Breast epithelium (tissue), 4 donors: ENCODE measurements around the gene MPPED2. TPM values are rescaled to one million over a fixed set of nuclear protein-coding genes. Genes with fewer than 3 reads are reported as not detected.

Experiments
- DNase-seq, 2 donors: peaks; one replicate each; pipeline ENCODE4 v3.0.0-alpha.2; 2019; ENCODE audit warnings: low spot score in 2 of 2
- H3K27ac ChIP-seq, 2 donors: fragments of 200-600 bp; sonication (generic) in 1 of 2; one replicate each; pipeline ENCODE4 v1.5.1; 2016 to 2019; ENCODE audit warnings: mild to moderate bottlenecking in 1 of 2
- H3K27me3 ChIP-seq, 2 donors: fragments of 200-600 bp; sonication (generic) in 1 of 2; one replicate each; pipeline versions ENCODE4 v1.5.1 to v1.6.0; 2017 to 2019; ENCODE audit warnings: control low read depth in 1 of 2, mild to moderate bottlenecking in 1 of 2
- H3K36me3 ChIP-seq: fragments of 200-600 bp; one replicate; pipeline ENCODE4 v1.5.1; 2019
- H3K4me1 ChIP-seq, 2 donors: fragments of 200-600 bp; sonication (generic); one replicate each; pipeline ENCODE4 v1.5.1; 2016 to 2019; ENCODE audit warnings: control low read depth in 1 of 2
- H3K4me3 ChIP-seq, 3 donors: fragments of 200-600 bp; sonication (generic); 1 replicate in 2 of 3; 2 replicates in 1 of 3; pipeline ENCODE4 v1.5.1; 2016 to 2019; ENCODE audit warnings: mild to moderate bottlenecking in 3 of 3, moderate library complexity in 2 of 3
- H3K9me3 ChIP-seq, 2 donors: fragments of 200-600 bp; sonication (generic) in 1 of 2; one replicate each; pipeline ENCODE4 v1.5.1; 2016 to 2019; ENCODE audit warnings: control low read depth in 1 of 2
- CTCF ChIP-seq, 3 donors: fragments of 450-650 bp; IDR thresholded peaks; one replicate each; pipeline ENCODE4 v1.5.1; 2016 to 2017; ENCODE audit warnings: antibody characterized with exemption in 3 of 3, mild to moderate bottlenecking in 3 of 3, moderate library complexity in 3 of 3
- POLR2A ChIP-seq: fragments of 450-650 bp; IDR thresholded peaks from one replicate; pipeline ENCODE4 v1.6.1; 2016; ENCODE audit warnings: antibody characterized with exemption, mild to moderate bottlenecking, moderate library complexity
- POLR2AphosphoS5 ChIP-seq, 3 donors: sonication (generic); formaldehyde crosslinking; IDR thresholded peaks; one replicate each; pipeline ENCODE4 v1.6.1; 2017; ENCODE audit warnings: antibody characterized with exemption in 3 of 3
- intact Hi-C: fragments of 100-400 bp; cut with DNase I; formaldehyde crosslinking; loops from one replicate; pipeline ENCODE4 v1.15.1; 2023; ENCODE audit warnings: low total_unique reads
- total RNA-seq, 3 donors: library from RNA; depleted of rRNA; stranded (reverse); fragments of >200 nt; gene quantifications; one replicate each; pipeline ENCODE4 v1.1.0, GENCODE V29; 2016

Gene MPPED2
- total RNA-seq, 3 donors from 2014 or later = 8.5 to 22.7 (median 9.8) TPM

GRCh38 chr11:30533445-30533947 lies 52.7 kb downstream of the MPPED2 start:
- Histone ChIP-seq H3K9me3 (no peaks in the 10 kb centered on the region), H3K4me3 (no peak overlapping the region), H3K36me3 (no peaks in the 10 kb centered on the region), H3K27me3 (no peaks in the 10 kb centered on the region), H3K27ac (no peak overlapping the region), H3K4me1 (no peaks in the 10 kb centered on the region)
- DNase-seq = no peak
- intact Hi-C loops = loop anchor here (2.0 kb wide), 1 partner anchor 67 kb away; no protein-coding TSS in a partner anchor
- TF ChIP-seq CTCF (IDR thresholded peaks at IDR 0.05) (no peak), POLR2A (no peak), POLR2AphosphoS5 (IDR thresholded peaks at IDR 0.05) (no peak)

- Histone ChIP-seq H3K4me1 (no peaks in the 10 kb centered on the region), H3K36me3 (no peaks in the 10 kb centered on the region), H3K27ac (no peak overlapping the region), H3K27me3 (no peaks in the 10 kb centered on the region), H3K4me3 (no peak overlapping the region), H3K9me3 (no peaks in the 10 kb centered on the region)
- no peak for TF ChIP-seq POLR2A
- no peak for TF ChIP-seq CTCF (IDR thresholded peaks at IDR 0.05)
- TF ChIP-seq POLR2AphosphoS5 (IDR thresholded peaks at IDR 0.05) = no peak
- intact Hi-C loops = no loop called here
- no peak for DNase-seq
Observed at GRCh38 chr11:30527566-30527965, 58.6 kb downstream of the MPPED2 start.

GRCh38 chr11:30526558-30526957 lies 59.6 kb downstream of the MPPED2 start:
- no peaks in the 10 kb centered on the region for H3K27me3 ChIP-seq
- no peaks in the 10 kb centered on the region for H3K9me3 ChIP-seq
- intact Hi-C loops = no loop called here
- no peak overlapping the region for H3K4me3 ChIP-seq
- H3K27ac ChIP-seq = no peak overlapping the region
- no peaks in the 10 kb centered on the region for H3K36me3 ChIP-seq
- H3K4me1 ChIP-seq = no peaks in the 10 kb centered on the region
- TF ChIP-seq CTCF (IDR thresholded peaks at IDR 0.05) = no peak
- TF ChIP-seq POLR2AphosphoS5 (IDR thresholded peaks at IDR 0.05) = no peak
- TF ChIP-seq POLR2A = no peak
- DNase-seq = no peak

GRCh38 chr11:30522536-30523243 lies 63.5 kb downstream of the MPPED2 start:
- Histone ChIP-seq H3K4me1 (no peaks in the 10 kb centered on the region), H3K27ac (no peak overlapping the region), H3K27me3 (no peaks in the 10 kb centered on the region), H3K4me3 (no peak overlapping the region), H3K36me3 (no peaks in the 10 kb centered on the region), H3K9me3 (no peaks in the 10 kb centered on the region)
- intact Hi-C loops = no loop called here
- no peak for DNase-seq
- TF ChIP-seq CTCF (IDR thresholded peaks at IDR 0.05) (no peak), POLR2A (no peak), POLR2AphosphoS5 (IDR thresholded peaks at IDR 0.05) (no peak)

GRCh38 chr11:30521297-30522071 lies 64.7 kb downstream of the MPPED2 start:
- no peaks in the 10 kb centered on the region for H3K9me3 ChIP-seq
- DNase-seq = no peak
- TF ChIP-seq CTCF (IDR thresholded peaks at IDR 0.05) (no peak), POLR2AphosphoS5 (IDR thresholded peaks at IDR 0.05) (no peak), POLR2A (no peak)
- no peaks in the 10 kb centered on the region for H3K27me3 ChIP-seq
- no peak overlapping the region for H3K27ac ChIP-seq
- no peaks in the 10 kb centered on the region for H3K36me3 ChIP-seq
- H3K4me3 ChIP-seq = no peak overlapping the region
- intact Hi-C loops = no loop called here
- H3K4me1 ChIP-seq = no peaks in the 10 kb centered on the region
